ENCODE measurements around the gene TNIK. TPM values are rescaled to one million over a fixed set of nuclear protein-coding genes. Genes with fewer than 3 reads are reported as not detected.

The TNIK gene
- total and polyA plus RNA-seq, 12 donors, result 9.3 to 51.9 (median 35.1) TPM

GRCh38 chr3:171133337-171133736 is 326.9 kb downstream of the TNIK start:
- intact Hi-C loops (cut with DNase I), result no loop called here
- Histone ChIP-seq H3K4me1 (peaks cover 0 to 5% (median 0%) of the 10 kb centered on the region in 9 donors), H3K4me3 (no peak overlapping the region), H3K27ac (no peak overlapping the region), H3K27me3 (no peaks in the 10 kb centered on the region), H3K36me3 (peaks cover 0 to 38% (median 0%) of the 10 kb centered on the region in 9 donors), H3K9me3 (no peaks in the 10 kb centered on the region)
- DNase-seq (no peak), ATAC-seq (no peak)
- TF ChIP-seq CTCF (IDR thresholded peaks at IDR 0.05), result no peak
- 73 to 76% methylated on average over 5 of the region's 5 CpGs for WGBS, 2 donors

GRCh38 chr3:171132873-171133272 is 327.3 kb downstream of the TNIK start:
- H3K36me3 ChIP-seq, result peaks cover 0 to 34% (median 0%) of the 10 kb centered on the region in 9 donors
- TF ChIP-seq CTCF (IDR thresholded peaks at IDR 0.05), result no peak
- DNase-seq (no peak), ATAC-seq (no peak)
- intact Hi-C loops (cut with DNase I), result no loop called here
- no peak overlapping the region for H3K4me3 ChIP-seq
- H3K4me1 ChIP-seq, result peaks cover 0 to 5% (median 0%) of the 10 kb centered on the region in 9 donors
- no peak overlapping the region for H3K27ac ChIP-seq
- 89 to 96% methylated on average over 4 of the region's 4 CpGs for WGBS, 2 donors
- H3K9me3 ChIP-seq, result no peaks in the 10 kb centered on the region
- H3K27me3 ChIP-seq, result no peaks in the 10 kb centered on the region

GRCh38 chr3:171129827-171130226 is 330.4 kb downstream of the TNIK start:
- Histone ChIP-seq H3K36me3 (peaks cover 0 to 31% (median 0%) of the 10 kb centered on the region in 9 donors), H3K27me3 (no peaks in the 10 kb centered on the region), H3K4me1 (peaks cover 0 to 5% (median 0%) of the 10 kb centered on the region in 9 donors), H3K27ac (no peak overlapping the region), H3K9me3 (no peaks in the 10 kb centered on the region), H3K4me3 (no peak overlapping the region)
- no peak for TF ChIP-seq CTCF (IDR thresholded peaks at IDR 0.05)
- ATAC-seq (no peak), DNase-seq (no peak)
- 72 to 81% methylated on average over 2 of the region's 2 CpGs for WGBS, 2 donors
- intact Hi-C loops (cut with DNase I), result no loop called here

GRCh38 chr3:171127611-171128010 is 332.6 kb downstream of the TNIK start:
- Histone ChIP-seq H3K27me3 (no peaks in the 10 kb centered on the region), H3K27ac (no peak overlapping the region), H3K4me1 (peaks cover 0 to 5% (median 0%) of the 10 kb centered on the region in 9 donors), H3K36me3 (peaks cover 0 to 53% (median 4%) of the 10 kb centered on the region in 9 donors), H3K4me3 (no peak overlapping the region), H3K9me3 (no peaks in the 10 kb centered on the region)
- DNase-seq (no peak), ATAC-seq (no peak)
- 82 to 85% methylated on average over 1 of the region's 1 CpG for WGBS, 2 donors
- intact Hi-C loops (cut with DNase I), result no loop called here
- no peak for TF ChIP-seq CTCF (IDR thresholded peaks at IDR 0.05)
